WTC11 (cell line): Measurements from ENCODE around the gene PITX1. TPM values are rescaled to one million over a fixed set of nuclear protein-coding genes. Genes with fewer than 3 reads are reported as not detected.

Source experiments
- ATAC-seq: fragments of 200-7000 bp; cut with Tn5 transposase; 2 replicates; pipeline ENCODE4 v1.10.0; 2021; ENCODE audit warnings: mild to moderate bottlenecking, moderate library complexity
- CTCF ChIA-PET: fragments of 300-600 bp; sonication (Branson Sonifier 250); formaldehyde crosslinking; loops from one replicate; lab custom pipeline; 2021; ENCODE audit warnings: antibody characterized with exemption; lab: Charles Lee
- POLR2A ChIA-PET: fragments of 350-600 bp; sonication (Branson Sonifier 250); formaldehyde crosslinking; loops from one replicate; lab custom pipeline; 2021; ENCODE audit warnings: antibody characterized with exemption; lab: Charles Lee
- DNase-seq: peaks from one replicate; pipeline ENCODE4 v3.0.0; 2021; ENCODE audit warnings: low spot score
- H3K27ac Mint-ChIP-seq: 2 replicates; pipeline ENCODE4 v1.8.0; 2021; ENCODE audit warnings: mixed read lengths
- H3K27me3 Mint-ChIP-seq: 2 replicates; pipeline ENCODE4 v1.8.0; 2021; ENCODE audit warnings: low read depth, mild to moderate bottlenecking, moderate library complexity, mixed read lengths
- H3K36me3 Mint-ChIP-seq: 2 replicates; pipeline ENCODE4 v1.8.0; 2021; ENCODE audit warnings: mixed read lengths
- H3K4me1 Mint-ChIP-seq: 2 replicates; pipeline ENCODE4 v1.8.0; 2022; ENCODE audit warnings: mixed read lengths
- H3K4me3 Mint-ChIP-seq: 2 replicates; pipeline ENCODE4 v1.8.0; 2021; ENCODE audit warnings: mild to moderate bottlenecking, moderate library complexity, mixed read lengths
- H3K9me3 Mint-ChIP-seq: 2 replicates; pipeline ENCODE4 v1.8.0; 2021; ENCODE audit warnings: mixed read lengths
- CREB1 ChIP-seq: sonication (generic); formaldehyde crosslinking; IDR thresholded peaks from 2 replicates; pipeline ENCODE4 v1.8.0; 2023; ENCODE audit warnings: mild to moderate bottlenecking, missing genetic modification reagents
- CREM ChIP-seq: sonication (generic); formaldehyde crosslinking; IDR thresholded peaks from 2 replicates; pipeline ENCODE4 v1.8.1; 2022; ENCODE audit warnings: mild to moderate bottlenecking, missing genetic modification reagents, moderate library complexity
- ELF4 ChIP-seq: sonication (generic); formaldehyde crosslinking; IDR thresholded peaks from 2 replicates; pipeline ENCODE4 v1.8.1; 2022; ENCODE audit warnings: low read depth, mild to moderate bottlenecking, moderate library complexity, missing genetic modification reagents
- GRHL2 ChIP-seq: fragments of 250-450 bp; sonication (Bioruptor Pico); IDR thresholded peaks from 2 replicates; pipeline ENCODE4 v1.8.0; 2022; ENCODE audit warnings: mild to moderate bottlenecking, moderate library complexity; ENCODE audit not compliant: insufficient replicate concordance, severe bottlenecking
- JAZF1 ChIP-seq: fragments of 250-450 bp; sonication (Bioruptor Pico); IDR thresholded peaks from 2 replicates; pipeline ENCODE4 v1.9.0; 2021; ENCODE audit warnings: moderate library complexity, mild to moderate bottlenecking, inconsistent platforms
- JUN ChIP-seq: sonication (generic); formaldehyde crosslinking; IDR thresholded peaks from 2 replicates; pipeline ENCODE4 v1.8.0; 2023; ENCODE audit warnings: mild to moderate bottlenecking, missing genetic modification reagents
- KAT7 ChIP-seq: sonication (generic); formaldehyde crosslinking; IDR thresholded peaks from 2 replicates; pipeline ENCODE4 v1.8.1; 2023; ENCODE audit warnings: missing genetic modification reagents, mild to moderate bottlenecking, borderline replicate concordance
- MLX ChIP-seq: sonication (generic); formaldehyde crosslinking; IDR thresholded peaks from 2 replicates; pipeline ENCODE4 v1.8.1; 2023; ENCODE audit warnings: mild to moderate bottlenecking, missing genetic modification reagents, moderate library complexity
- NFYB ChIP-seq: sonication (generic); formaldehyde crosslinking; conservative IDR thresholded peaks from 2 replicates; pipeline ENCODE4 v1.8.0; 2022; ENCODE audit warnings: low read depth, missing genetic modification reagents
- SOX15 ChIP-seq: fragments of 250-450 bp; sonication (Bioruptor Pico); IDR thresholded peaks from 2 replicates; pipeline ENCODE4 v1.9.0; 2021; ENCODE audit warnings: mild to moderate bottlenecking
- TEAD4 ChIP-seq: sonication (generic); formaldehyde crosslinking; IDR thresholded peaks from 2 replicates; pipeline ENCODE4 v1.8.0; 2022; ENCODE audit warnings: mild to moderate bottlenecking, missing genetic modification reagents
- USF2 ChIP-seq: sonication (generic); formaldehyde crosslinking; IDR thresholded peaks from 2 replicates; pipeline ENCODE4 v1.8.1; 2023; ENCODE audit warnings: mild to moderate bottlenecking, missing genetic modification reagents, moderate library complexity
- ZNF232 ChIP-seq: sonication (generic); formaldehyde crosslinking; IDR thresholded peaks from 2 replicates; pipeline ENCODE4 v1.8.0; 2022; ENCODE audit warnings: mild to moderate bottlenecking, missing genetic modification reagents
- ZNF396 ChIP-seq: fragments of 250-450 bp; sonication (Bioruptor Pico); IDR thresholded peaks from 2 replicates; pipeline ENCODE4 v1.8.0; 2021; ENCODE audit warnings: mild to moderate bottlenecking, moderate library complexity, borderline replicate concordance
- ZNF423 ChIP-seq: fragments of 250-450 bp; sonication (Bioruptor Pico); IDR thresholded peaks from 2 replicates; pipeline ENCODE4 v2.1.2; 2022; ENCODE audit warnings: mild to moderate bottlenecking, moderate library complexity
- ZNF512 ChIP-seq: sonication (generic); formaldehyde crosslinking; IDR thresholded peaks from 2 replicates; pipeline ENCODE4 v1.8.1; 2022; ENCODE audit warnings: missing genetic modification reagents, borderline replicate concordance
- total RNA-seq: library from RNA; stranded (reverse); gene quantifications from 3 replicates; pipeline ENCODE4 v1.2.3, GENCODE V29; 2021
- TF ChIP-seq, protein P1 (sequence below): sonication (generic); formaldehyde crosslinking; IDR thresholded peaks from 2 replicates; pipeline ENCODE4 v1.8.0; 2023; ENCODE audit warnings: missing genetic modification reagents
- TF ChIP-seq, protein P2 (sequence below): sonication (generic); formaldehyde crosslinking; IDR thresholded peaks from 2 replicates; pipeline ENCODE4 v1.8.1; 2023; ENCODE audit warnings: mild to moderate bottlenecking, missing genetic modification reagents
- TF ChIP-seq, protein P3 (sequence below): sonication (generic); formaldehyde crosslinking; IDR thresholded peaks from 2 replicates; pipeline ENCODE4 v1.8.1; 2023; ENCODE audit warnings: mild to moderate bottlenecking, missing genetic modification reagents, borderline replicate concordance

PITX1 gene
- total RNA-seq, 1 experiment from 2014 or later: 0.13 TPM

- DNase-seq (no peak), ATAC-seq (no peak)
- Mint-ChIP-seq H3K4me3 (no peak overlapping the region), H3K27ac (no peak overlapping the region), H3K27me3 (peaks cover 100% of the 10 kb centered on the region)
- CTCF ChIA-PET: no interaction called here
- TF ChIP-seq ZNF396 (CRISPR knock-in tag) (no peak), CREM (CRISPR knock-in tag) (no peak), USF2 (no peak), JUN (CRISPR knock-in tag) (no peak), KAT7 (CRISPR knock-in tag) (no peak), ZNF423 (CRISPR knock-in tag) (no peak), CREB1 (CRISPR knock-in tag) (no peak), SOX15 (no peak), JAZF1 (CRISPR knock-in tag) (no peak), ZNF232 (CRISPR knock-in tag) (no peak), TEAD4 (CRISPR knock-in tag) (no peak), ZNF512 (no peak), GRHL2 (CRISPR knock-in tag) (no peak), ELF4 (CRISPR knock-in tag) (no peak), NFYB (CRISPR knock-in tag) (no peak), MLX (CRISPR knock-in tag) (no peak)
- TF ChIP-seq, protein P1, sequence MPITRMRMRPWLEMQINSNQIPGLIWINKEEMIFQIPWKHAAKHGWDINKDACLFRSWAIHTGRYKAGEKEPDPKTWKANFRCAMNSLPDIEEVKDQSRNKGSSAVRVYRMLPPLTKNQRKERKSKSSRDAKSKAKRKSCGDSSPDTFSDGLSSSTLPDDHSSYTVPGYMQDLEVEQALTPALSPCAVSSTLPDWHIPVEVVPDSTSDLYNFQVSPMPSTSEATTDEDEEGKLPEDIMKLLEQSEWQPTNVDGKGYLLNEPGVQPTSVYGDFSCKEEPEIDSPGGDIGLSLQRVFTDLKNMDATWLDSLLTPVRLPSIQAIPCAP (CRISPR knock-in tag): no peak
- TF ChIP-seq, protein P2, sequence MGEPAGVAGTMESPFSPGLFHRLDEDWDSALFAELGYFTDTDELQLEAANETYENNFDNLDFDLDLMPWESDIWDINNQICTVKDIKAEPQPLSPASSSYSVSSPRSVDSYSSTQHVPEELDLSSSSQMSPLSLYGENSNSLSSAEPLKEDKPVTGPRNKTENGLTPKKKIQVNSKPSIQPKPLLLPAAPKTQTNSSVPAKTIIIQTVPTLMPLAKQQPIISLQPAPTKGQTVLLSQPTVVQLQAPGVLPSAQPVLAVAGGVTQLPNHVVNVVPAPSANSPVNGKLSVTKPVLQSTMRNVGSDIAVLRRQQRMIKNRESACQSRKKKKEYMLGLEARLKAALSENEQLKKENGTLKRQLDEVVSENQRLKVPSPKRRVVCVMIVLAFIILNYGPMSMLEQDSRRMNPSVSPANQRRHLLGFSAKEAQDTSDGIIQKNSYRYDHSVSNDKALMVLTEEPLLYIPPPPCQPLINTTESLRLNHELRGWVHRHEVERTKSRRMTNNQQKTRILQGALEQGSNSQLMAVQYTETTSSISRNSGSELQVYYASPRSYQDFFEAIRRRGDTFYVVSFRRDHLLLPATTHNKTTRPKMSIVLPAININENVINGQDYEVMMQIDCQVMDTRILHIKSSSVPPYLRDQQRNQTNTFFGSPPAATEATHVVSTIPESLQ (CRISPR knock-in tag): no peak
- TF ChIP-seq, protein P3, sequence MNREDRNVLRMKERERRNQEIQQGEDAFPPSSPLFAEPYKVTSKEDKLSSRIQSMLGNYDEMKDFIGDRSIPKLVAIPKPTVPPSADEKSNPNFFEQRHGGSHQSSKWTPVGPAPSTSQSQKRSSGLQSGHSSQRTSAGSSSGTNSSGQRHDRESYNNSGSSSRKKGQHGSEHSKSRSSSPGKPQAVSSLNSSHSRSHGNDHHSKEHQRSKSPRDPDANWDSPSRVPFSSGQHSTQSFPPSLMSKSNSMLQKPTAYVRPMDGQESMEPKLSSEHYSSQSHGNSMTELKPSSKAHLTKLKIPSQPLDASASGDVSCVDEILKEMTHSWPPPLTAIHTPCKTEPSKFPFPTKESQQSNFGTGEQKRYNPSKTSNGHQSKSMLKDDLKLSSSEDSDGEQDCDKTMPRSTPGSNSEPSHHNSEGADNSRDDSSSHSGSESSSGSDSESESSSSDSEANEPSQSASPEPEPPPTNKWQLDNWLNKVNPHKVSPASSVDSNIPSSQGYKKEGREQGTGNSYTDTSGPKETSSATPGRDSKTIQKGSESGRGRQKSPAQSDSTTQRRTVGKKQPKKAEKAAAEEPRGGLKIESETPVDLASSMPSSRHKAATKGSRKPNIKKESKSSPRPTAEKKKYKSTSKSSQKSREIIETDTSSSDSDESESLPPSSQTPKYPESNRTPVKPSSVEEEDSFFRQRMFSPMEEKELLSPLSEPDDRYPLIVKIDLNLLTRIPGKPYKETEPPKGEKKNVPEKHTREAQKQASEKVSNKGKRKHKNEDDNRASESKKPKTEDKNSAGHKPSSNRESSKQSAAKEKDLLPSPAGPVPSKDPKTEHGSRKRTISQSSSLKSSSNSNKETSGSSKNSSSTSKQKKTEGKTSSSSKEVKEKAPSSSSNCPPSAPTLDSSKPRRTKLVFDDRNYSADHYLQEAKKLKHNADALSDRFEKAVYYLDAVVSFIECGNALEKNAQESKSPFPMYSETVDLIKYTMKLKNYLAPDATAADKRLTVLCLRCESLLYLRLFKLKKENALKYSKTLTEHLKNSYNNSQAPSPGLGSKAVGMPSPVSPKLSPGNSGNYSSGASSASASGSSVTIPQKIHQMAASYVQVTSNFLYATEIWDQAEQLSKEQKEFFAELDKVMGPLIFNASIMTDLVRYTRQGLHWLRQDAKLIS: no peak
- TF ChIP-seq, all 79 proteins: peak for 0
- Mint-ChIP-seq H3K36me3 (no peaks in the 10 kb centered on the region), H3K9me3 (no peaks in the 10 kb centered on the region), H3K4me1 (peaks cover 5% of the 10 kb centered on the region)
- POLR2A ChIA-PET: no interaction called here
These were observed 11.5 kb upstream of the PITX1 start for GRCh38 chr5:135045488-135045887.
